Measurements from ENCODE around the gene PCK1.

The PCK1 gene

DNA sequence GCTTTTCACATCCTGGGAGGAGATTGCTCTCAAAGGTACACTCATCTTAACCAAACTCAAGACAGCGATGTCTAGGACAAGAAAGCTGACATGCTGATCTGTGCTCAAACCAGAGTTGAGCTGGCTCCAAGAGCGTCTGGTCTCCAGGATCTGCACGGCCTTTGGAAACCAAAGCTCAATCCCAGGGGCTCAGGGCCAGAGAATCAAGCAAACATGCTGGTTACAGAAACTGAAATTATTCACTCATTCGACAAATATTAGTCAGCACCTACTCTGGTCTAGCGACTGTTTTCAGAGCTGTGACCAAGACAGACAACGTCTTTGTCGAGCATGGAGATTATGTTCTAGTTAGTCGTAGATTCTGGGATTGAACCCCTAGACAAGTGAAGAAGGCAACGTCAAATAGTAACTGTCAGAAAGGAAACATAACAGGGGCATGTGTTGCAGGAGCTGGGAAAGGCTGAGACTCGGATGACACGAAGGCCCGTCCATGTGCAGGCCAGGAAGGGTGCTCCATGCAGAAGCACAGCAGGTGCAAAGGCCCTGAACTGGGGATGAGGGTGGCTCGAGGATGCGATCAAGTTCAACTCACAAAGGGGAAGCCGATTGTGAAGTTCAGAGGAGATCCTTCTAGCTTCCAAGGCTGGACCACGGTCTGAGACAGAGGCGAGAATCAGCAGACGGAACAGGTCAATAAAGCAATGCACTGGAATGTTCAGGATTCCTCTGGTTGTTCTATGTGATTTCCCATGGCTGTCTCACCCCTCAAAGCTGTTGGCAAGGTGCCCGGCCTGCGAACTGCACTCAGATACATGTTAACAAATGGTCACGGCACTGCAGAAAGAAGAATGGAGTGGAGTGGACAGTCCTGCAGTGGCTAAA lies 12.5 kb upstream of the PCK1 start:
- TF ChIP-seq POLR2AphosphoS5 (IDR thresholded peaks at IDR 0.05; ENCODE audit: low read depth, low read length) (no peak), TAF1 (IDR thresholded peaks at IDR 0.05; ENCODE audit: borderline replicate concordance, insufficient read depth, low read length) (no peak), SIN3A (IDR thresholded peaks at IDR 0.05; ENCODE audit: borderline replicate concordance, insufficient read depth, low read length) (no peak), FOXP2 (optimal IDR thresholded peaks at IDR 0.05; ENCODE audit: borderline replicate concordance, extremely low read depth, extremely low read length, insufficient read depth) (no peak)
- TF ChIP-seq, protein P1, sequence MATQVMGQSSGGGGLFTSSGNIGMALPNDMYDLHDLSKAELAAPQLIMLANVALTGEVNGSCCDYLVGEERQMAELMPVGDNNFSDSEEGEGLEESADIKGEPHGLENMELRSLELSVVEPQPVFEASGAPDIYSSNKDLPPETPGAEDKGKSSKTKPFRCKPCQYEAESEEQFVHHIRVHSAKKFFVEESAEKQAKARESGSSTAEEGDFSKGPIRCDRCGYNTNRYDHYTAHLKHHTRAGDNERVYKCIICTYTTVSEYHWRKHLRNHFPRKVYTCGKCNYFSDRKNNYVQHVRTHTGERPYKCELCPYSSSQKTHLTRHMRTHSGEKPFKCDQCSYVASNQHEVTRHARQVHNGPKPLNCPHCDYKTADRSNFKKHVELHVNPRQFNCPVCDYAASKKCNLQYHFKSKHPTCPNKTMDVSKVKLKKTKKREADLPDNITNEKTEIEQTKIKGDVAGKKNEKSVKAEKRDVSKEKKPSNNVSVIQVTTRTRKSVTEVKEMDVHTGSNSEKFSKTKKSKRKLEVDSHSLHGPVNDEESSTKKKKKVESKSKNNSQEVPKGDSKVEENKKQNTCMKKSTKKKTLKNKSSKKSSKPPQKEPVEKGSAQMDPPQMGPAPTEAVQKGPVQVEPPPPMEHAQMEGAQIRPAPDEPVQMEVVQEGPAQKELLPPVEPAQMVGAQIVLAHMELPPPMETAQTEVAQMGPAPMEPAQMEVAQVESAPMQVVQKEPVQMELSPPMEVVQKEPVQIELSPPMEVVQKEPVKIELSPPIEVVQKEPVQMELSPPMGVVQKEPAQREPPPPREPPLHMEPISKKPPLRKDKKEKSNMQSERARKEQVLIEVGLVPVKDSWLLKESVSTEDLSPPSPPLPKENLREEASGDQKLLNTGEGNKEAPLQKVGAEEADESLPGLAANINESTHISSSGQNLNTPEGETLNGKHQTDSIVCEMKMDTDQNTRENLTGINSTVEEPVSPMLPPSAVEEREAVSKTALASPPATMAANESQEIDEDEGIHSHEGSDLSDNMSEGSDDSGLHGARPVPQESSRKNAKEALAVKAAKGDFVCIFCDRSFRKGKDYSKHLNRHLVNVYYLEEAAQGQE (IDR thresholded peaks at IDR 0.05; ENCODE audit: insufficient read depth in 1 of 2, low read depth in 2 of 2, low read length in 2 of 2): no peak

DNA sequence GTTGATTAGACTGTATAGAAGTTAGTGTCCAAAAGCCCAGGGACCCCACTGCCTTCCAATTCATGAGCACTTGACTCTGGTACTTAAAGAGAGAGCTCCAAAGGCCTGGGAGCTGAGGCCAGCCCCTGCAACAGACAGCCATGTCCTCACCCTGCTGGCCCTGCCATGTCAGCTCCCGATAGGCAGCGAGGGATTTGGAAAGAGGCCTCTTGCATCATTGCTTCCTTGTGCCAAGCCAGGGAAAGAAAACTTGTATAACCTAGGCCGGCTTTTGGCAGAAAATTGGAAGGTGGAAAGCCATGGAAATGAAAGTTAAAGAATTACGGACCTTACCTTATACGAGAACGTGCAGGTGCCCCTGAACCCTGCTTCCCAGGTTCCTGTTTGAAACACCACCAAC lies 8.4 kb upstream of the PCK1 start:
- TF ChIP-seq, protein P1 (IDR thresholded peaks at IDR 0.05; ENCODE audit: insufficient read depth in 1 of 2, low read depth in 2 of 2, low read length in 2 of 2): no peak
- TF ChIP-seq POLR2AphosphoS5 (IDR thresholded peaks at IDR 0.05; ENCODE audit: low read depth, low read length): no peak
- no peak for TF ChIP-seq TAF1 (IDR thresholded peaks at IDR 0.05; ENCODE audit: borderline replicate concordance, insufficient read depth, low read length)
- no peak for TF ChIP-seq SIN3A (IDR thresholded peaks at IDR 0.05; ENCODE audit: borderline replicate concordance, insufficient read depth, low read length)

DNA sequence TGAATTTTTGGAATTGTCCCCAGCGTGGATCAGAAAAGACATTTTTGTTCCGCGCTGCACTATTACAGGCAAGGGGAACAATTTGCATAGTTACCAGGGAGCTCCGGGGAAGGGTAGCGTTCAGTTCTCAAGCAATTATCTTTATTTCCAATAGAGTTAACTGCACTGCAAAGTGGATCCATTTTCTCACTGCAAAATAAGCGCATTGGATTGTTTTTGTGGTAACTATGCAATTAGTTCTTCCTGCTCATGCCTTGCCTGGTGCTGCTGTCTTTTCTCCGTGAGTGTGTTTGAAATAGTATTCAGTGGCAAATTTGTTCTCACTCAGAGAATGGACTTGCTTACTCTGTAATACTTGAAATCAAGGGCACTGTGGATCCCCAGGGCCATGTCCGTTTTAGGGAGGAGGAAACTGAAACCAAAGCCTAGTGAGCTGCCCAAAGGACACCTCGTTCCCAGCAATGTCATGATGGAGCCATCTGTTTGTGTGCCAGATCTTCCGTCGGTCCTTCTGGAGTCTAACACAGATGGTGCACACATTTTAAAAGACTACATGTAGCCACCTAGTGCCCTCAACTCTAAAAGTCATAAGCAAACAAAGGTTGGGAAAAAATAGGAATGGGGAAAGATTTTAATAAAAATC lies 7.4 kb upstream of the PCK1 start:
- TF ChIP-seq TAF1 (IDR thresholded peaks at IDR 0.05; ENCODE audit: borderline replicate concordance, insufficient read depth, low read length): no peak
- no peak for TF ChIP-seq SIN3A (IDR thresholded peaks at IDR 0.05; ENCODE audit: borderline replicate concordance, insufficient read depth, low read length)
- no peak for TF ChIP-seq POLR2AphosphoS5 (IDR thresholded peaks at IDR 0.05; ENCODE audit: low read depth, low read length)

DNA sequence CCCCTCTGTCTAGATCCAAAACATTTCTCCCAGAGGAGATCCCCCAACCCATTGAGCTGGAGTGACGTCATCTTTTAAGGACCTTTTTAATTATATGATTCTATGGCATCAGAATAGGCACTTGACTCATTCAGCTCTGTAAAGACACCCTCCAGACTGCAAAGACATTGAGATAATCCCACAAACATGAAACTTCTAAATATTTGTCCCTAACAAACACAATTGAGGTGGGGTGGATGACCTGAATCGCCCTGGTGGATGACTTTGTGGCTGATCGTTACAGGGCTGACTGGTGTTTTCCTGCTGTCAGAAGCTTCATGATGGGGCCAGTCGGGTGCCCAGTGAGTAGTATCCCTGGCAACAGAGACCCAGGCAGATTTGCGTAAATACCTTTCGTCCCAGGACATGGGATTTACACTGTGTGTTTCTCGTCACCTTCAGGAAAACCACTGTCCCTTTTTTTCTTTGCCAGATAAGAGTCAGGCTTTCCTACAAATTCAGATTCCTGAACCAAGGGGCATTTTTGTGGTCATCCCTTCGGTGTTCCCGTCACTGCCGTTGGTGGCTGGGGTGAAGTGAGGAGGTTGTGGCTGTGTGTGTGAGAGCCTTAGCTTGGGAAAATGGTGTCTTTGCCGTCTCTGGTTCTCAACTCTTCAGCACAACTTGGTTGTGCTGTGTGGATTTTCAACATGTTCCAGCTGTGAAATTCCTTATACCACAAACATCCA lies 5.3 kb upstream of the PCK1 start:
- no peak for TF ChIP-seq SIN3A (IDR thresholded peaks at IDR 0.05; ENCODE audit: borderline replicate concordance, insufficient read depth, low read length)
- TF ChIP-seq POLR2AphosphoS5 (IDR thresholded peaks at IDR 0.05; ENCODE audit: low read depth, low read length): no peak
- no peak for TF ChIP-seq FOXP2 (optimal IDR thresholded peaks at IDR 0.05; ENCODE audit: borderline replicate concordance, extremely low read depth, extremely low read length, insufficient read depth)
- TF ChIP-seq TAF1 (IDR thresholded peaks at IDR 0.05; ENCODE audit: borderline replicate concordance, insufficient read depth, low read length): no peak
- TF ChIP-seq, protein P1 (IDR thresholded peaks at IDR 0.05; ENCODE audit: insufficient read depth in 1 of 2, low read depth in 2 of 2, low read length in 2 of 2): no peak

DNA sequence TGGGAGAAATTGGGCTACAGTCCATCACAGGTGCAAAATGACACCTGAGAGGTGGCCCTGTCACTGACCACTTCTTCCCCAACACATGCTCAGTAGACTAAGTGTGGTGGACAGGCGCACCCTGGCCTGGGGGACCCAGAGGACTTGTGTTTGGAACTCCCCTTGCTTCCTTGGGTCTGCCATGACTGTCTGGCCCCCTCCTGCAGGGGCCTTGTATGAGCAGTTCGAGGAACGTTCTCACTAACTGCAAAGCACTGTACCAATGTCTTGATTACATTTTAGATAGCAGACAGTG lies 4.0 kb upstream of the PCK1 start:
- TF ChIP-seq SIN3A (IDR thresholded peaks at IDR 0.05; ENCODE audit: borderline replicate concordance, insufficient read depth, low read length) (no peak), FOXP2 (optimal IDR thresholded peaks at IDR 0.05; ENCODE audit: borderline replicate concordance, extremely low read depth, extremely low read length, insufficient read depth) (no peak), TAF1 (IDR thresholded peaks at IDR 0.05; ENCODE audit: borderline replicate concordance, insufficient read depth, low read length) (no peak), POLR2AphosphoS5 (IDR thresholded peaks at IDR 0.05; ENCODE audit: low read depth, low read length) (no peak)
- TF ChIP-seq, protein P1 (IDR thresholded peaks at IDR 0.05; ENCODE audit: insufficient read depth in 1 of 2, low read depth in 2 of 2, low read length in 2 of 2): no peak
